Retinal pigment epithelial cell (primary cell): Measurements from ENCODE around the gene PPP1R14D.

Experiments used
- DNase-seq: peaks from one replicate; pipeline ENCODE4 v3.0.0-alpha.2; 2010; ENCODE audit warnings: low read depth
- H3K4me3 ChIP-seq: 2 replicates; pipeline ENCODE4 v1.5.1; 2011; ENCODE audit warnings: mild to moderate bottlenecking, low read length, control low read depth, moderate library complexity
- CTCF ChIP-seq: conservative IDR thresholded peaks from 2 replicates; pipeline ENCODE4 v1.5.1; 2011; ENCODE audit warnings: low read depth, low read length, control low read depth, inconsistent platforms

PPP1R14D gene

GRCh38 chr15:40828447-40829036, at the start of gene PPP1R14D:
Gene PPP1R14D (minus strand): TSS chr15:40828708. CDS start chr15:40828641, 67 bp downstream.
- no peak for DNase-seq
- no peak for TF ChIP-seq CTCF
- H3K4me3 ChIP-seq, result no peak within 1 kb of the TSS

- TF ChIP-seq CTCF, result no peak
- DNase-seq, result no peak
- H3K4me3 ChIP-seq, result no peak overlapping the region
These were observed 49.2 kb upstream of the PPP1R14D start for GRCh38 chr15:40877694-40878093.

GRCh38 chr15:40875991-40876730, 47.7 kb upstream of the PPP1R14D start:
- DNase-seq, result no peak
- TF ChIP-seq CTCF, result no peak
- H3K4me3 ChIP-seq, result no peak overlapping the region

GRCh38 chr15:40873694-40874561, 45.4 kb upstream of the PPP1R14D start, which contains the start of gene RHOV:
Gene RHOV (minus strand): TSS chr15:40874234. CDS start chr15:40874139, 95 bp downstream.
- H3K4me3 ChIP-seq, result peak within 1 kb of the TSS; percentile 48
- peak; percentile 44 for TF ChIP-seq CTCF
- DNase-seq, result no peak

GRCh38 chr15:40872791-40873693, 44.5 kb upstream of the PPP1R14D start:
- no peak for DNase-seq
- H3K4me3 ChIP-seq, result peak overlapping the region; percentile 48
- no peak for TF ChIP-seq CTCF
